Choroid plexus epithelial cell (primary cell): ENCODE results near the gene MFN2.

Experiments
- DNase-seq: peaks from one replicate; pipeline ENCODE4 v3.0.0-alpha.2; 2010; ENCODE audit warnings: low read depth
- H3K4me3 ChIP-seq: 2 replicates; pipeline ENCODE4 v1.5.1; 2011; ENCODE audit warnings: low read depth, mild to moderate bottlenecking, control low read depth, low read length, moderate library complexity
- CTCF ChIP-seq: conservative IDR thresholded peaks from 2 replicates; pipeline ENCODE4 v1.5.1; 2011; ENCODE audit warnings: low read depth, mild to moderate bottlenecking, control low read depth, inconsistent platforms, low read length, moderate library complexity

Gene MFN2

GRCh38 chr1:12014141-12014991 is 34.1 kb downstream of the MFN2 start:
- H3K4me3 ChIP-seq = no peak overlapping the region
- peak; percentile 36 for TF ChIP-seq CTCF
- no peak for DNase-seq

DNA sequence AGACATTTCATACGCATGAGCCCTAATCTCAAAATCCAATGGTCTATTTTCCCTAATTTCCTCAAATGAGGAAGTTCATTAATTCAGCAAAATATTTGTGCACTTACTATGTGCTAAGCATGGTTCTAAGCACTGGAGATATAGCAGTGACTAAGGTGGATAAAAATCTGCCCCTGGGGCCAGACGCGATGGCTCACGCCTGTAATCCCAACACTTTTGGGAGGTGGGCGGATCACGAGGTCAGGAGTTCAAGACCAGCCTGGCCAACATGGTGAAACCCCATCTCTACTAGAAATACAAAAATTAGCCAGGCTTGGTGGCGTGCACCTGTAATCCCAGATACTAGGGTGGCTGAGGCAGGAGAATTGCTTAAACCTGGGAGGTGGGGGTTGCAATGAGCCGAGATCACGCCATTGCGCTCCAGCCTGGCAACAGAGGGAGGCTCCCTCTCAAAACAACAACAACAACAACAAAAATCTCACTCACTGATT is 34.8 kb downstream of the MFN2 start:
- H3K4me3 ChIP-seq = no peak overlapping the region
- no peak for DNase-seq
- TF ChIP-seq CTCF = no peak

GRCh38 chr1:12015499-12015898 is 35.3 kb downstream of the MFN2 start:
- no peak for DNase-seq
- no peak for TF ChIP-seq CTCF
- no peak overlapping the region for H3K4me3 ChIP-seq

DNA sequence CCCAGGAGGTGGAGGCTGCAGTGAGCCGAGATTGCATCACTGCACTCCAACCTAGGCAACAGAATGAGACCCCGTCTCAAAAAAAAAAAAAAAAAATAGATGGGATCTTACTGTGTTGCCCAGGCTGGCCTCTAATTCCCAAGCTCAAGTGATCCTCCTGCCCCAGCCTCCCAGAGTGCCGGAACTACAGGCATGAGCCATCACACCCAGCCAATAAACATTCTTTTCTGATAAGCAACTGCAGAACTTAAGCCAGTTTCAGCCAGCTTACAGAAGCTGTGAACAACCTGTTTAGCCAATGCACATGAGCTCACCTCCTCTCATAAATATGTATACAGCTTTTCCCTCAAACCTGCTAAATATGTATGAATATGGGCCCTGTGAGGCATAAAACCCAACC is 35.9 kb downstream of the MFN2 start:
- no peak overlapping the region for H3K4me3 ChIP-seq
- no peak for TF ChIP-seq CTCF
- DNase-seq = no peak

GRCh38 chr1:12019858-12020509 is 39.7 kb downstream of the MFN2 start:
- DNase-seq = peak; percentile 34
- TF ChIP-seq CTCF = no peak
- peak overlapping the region; percentile 85 for H3K4me3 ChIP-seq

DNA sequence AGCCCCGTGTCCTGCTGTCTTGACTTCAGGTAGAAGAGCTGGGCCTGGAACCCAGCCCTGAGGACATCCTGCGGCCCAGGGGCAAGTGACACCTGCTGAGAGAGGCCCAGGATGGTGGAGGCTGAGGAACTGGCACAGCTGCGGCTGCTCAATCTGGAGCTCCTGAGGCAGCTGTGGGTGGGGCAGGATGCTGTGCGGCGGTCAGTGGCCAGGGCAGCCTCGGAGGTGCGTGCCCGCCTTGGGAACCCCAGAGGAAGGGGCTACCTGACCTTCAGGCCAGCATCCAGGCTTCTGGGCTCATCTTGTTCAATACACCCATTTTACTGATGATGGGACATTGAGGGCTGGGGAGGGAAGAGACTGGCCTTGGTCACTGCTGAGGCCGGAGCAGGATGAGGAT is 41.4 kb downstream of the MFN2 start:
- TF ChIP-seq CTCF = no peak
- DNase-seq = no peak

More for the DNA sequence above, 41.4 kb downstream of the MFN2 start:
- no peak overlapping the region for H3K4me3 ChIP-seq
